ENCODE data around the gene CD99L2. TPM values are rescaled to one million over a fixed set of nuclear protein-coding genes. Genes with fewer than 3 reads are reported as not detected.

Gene CD99L2
- total RNA-seq, 1 donor from 2014 or later, result 12.5 TPM

- H3K9me3 Mint-ChIP-seq, result no peaks in the 10 kb centered on the region
- H3K4me1 Mint-ChIP-seq, result no peaks in the 10 kb centered on the region
- peaks cover 8% of the 10 kb centered on the region for H3K27me3 Mint-ChIP-seq
- TF ChIP-seq, protein P1, sequence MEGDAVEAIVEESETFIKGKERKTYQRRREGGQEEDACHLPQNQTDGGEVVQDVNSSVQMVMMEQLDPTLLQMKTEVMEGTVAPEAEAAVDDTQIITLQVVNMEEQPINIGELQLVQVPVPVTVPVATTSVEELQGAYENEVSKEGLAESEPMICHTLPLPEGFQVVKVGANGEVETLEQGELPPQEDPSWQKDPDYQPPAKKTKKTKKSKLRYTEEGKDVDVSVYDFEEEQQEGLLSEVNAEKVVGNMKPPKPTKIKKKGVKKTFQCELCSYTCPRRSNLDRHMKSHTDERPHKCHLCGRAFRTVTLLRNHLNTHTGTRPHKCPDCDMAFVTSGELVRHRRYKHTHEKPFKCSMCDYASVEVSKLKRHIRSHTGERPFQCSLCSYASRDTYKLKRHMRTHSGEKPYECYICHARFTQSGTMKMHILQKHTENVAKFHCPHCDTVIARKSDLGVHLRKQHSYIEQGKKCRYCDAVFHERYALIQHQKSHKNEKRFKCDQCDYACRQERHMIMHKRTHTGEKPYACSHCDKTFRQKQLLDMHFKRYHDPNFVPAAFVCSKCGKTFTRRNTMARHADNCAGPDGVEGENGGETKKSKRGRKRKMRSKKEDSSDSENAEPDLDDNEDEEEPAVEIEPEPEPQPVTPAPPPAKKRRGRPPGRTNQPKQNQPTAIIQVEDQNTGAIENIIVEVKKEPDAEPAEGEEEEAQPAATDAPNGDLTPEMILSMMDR (IDR thresholded peaks at IDR 0.05), result no peak
- H3K36me3 Mint-ChIP-seq (ENCODE audit: low read depth), result no peaks in the 10 kb centered on the region
- no peak overlapping the region for H3K4me3 Mint-ChIP-seq
- ChIA-PET POLR2A (no interaction called here), CTCF (no interaction called here)
- DNase-seq, result no peak
- intact Hi-C loops (cut with micrococcal nuclease), result no loop called here
- no peak overlapping the region for H3K27ac Mint-ChIP-seq
- ATAC-seq (ENCODE audit: low read depth), result no peak
Measured at GRCh38 chrX:150907474-150907873, 9.0 kb upstream of the CD99L2 start.

DNA sequence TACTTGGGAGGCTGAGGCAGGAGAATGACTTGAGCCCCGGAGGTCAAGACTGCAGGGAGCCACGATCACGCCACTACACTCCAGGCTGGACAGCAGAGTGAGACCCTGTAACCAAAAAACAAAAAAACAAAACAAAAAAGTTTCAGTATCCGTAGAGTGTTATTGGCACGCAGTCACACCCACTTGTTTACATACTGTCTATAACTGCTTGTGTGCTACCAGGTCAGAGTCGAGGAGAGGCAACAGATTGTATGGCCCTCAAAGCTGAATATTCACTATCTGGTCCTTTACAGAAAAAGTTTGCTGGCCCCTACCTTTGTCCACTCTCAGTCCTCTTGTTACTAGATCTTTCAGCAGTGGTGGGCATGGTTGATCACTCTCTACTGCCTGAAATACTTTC, 8.2 kb upstream of the CD99L2 start:
- no peaks in the 10 kb centered on the region for H3K9me3 Mint-ChIP-seq

DNA sequence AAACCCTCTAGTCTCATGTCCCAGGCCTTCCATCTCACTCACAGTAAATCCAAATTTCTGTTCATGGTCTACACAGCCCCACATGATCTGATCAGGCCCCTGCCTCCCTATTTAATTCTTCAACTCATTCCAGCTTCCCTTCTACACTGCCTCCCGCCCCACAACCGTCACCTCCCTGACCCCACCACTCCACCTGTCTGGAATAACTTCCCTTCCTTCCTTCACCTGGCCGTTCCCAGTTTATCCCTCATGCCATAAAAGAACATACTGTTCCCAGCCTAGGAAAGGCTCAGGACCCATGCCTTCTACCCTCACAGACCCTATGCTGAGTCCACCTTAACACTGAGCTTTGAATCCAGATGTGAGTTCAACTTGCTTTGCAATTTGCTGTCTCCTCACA, 6.8 kb upstream of the CD99L2 start:
- DNase-seq (no peak), ATAC-seq (ENCODE audit: low read depth) (no peak)
- no peak overlapping the region for H3K27ac Mint-ChIP-seq
- no peaks in the 10 kb centered on the region for H3K4me1 Mint-ChIP-seq
- no peaks in the 10 kb centered on the region for H3K9me3 Mint-ChIP-seq
- POLR2A ChIA-PET, result no interaction called here
- peaks cover 8% of the 10 kb centered on the region for H3K27me3 Mint-ChIP-seq
- H3K36me3 Mint-ChIP-seq (ENCODE audit: low read depth), result no peaks in the 10 kb centered on the region
- TF ChIP-seq, protein P1 (IDR thresholded peaks at IDR 0.05), result no peak
- intact Hi-C loops (cut with micrococcal nuclease), result no loop called here
- H3K4me3 Mint-ChIP-seq, result no peak overlapping the region
- CTCF ChIA-PET, result no interaction called here

More for the DNA sequence above, 8.2 kb upstream of the CD99L2 start:
- intact Hi-C loops (cut with micrococcal nuclease), result no loop called here
- CTCF ChIA-PET, result no interaction called here
- TF ChIP-seq, protein P1 (IDR thresholded peaks at IDR 0.05), result no peak
- Mint-ChIP-seq H3K27me3 (peaks cover 8% of the 10 kb centered on the region), H3K4me3 (no peak overlapping the region), H3K4me1 (no peaks in the 10 kb centered on the region), H3K27ac (no peak overlapping the region), H3K36me3 (ENCODE audit: low read depth) (no peaks in the 10 kb centered on the region)
- ATAC-seq (ENCODE audit: low read depth) (no peak), DNase-seq (no peak)
- POLR2A ChIA-PET, result no interaction called here

- ChIA-PET POLR2A (no interaction called here), CTCF (no interaction called here)
- Mint-ChIP-seq H3K36me3 (ENCODE audit: low read depth) (no peaks in the 10 kb centered on the region), H3K9me3 (no peaks in the 10 kb centered on the region), H3K4me1 (no peaks in the 10 kb centered on the region), H3K27ac (no peak overlapping the region), H3K4me3 (no peak overlapping the region), H3K27me3 (peaks cover 8% of the 10 kb centered on the region)
- TF ChIP-seq, protein P1 (IDR thresholded peaks at IDR 0.05), result no peak
- ATAC-seq (ENCODE audit: low read depth), result no peak
- DNase-seq, result no peak
- intact Hi-C loops (cut with micrococcal nuclease), result no loop called here
Measured at GRCh38 chrX:150903110-150903508, 4.6 kb upstream of the CD99L2 start.

GRCh38 chrX:150902434-150903109, 4.1 kb upstream of the CD99L2 start:
- TF ChIP-seq, protein P1 (IDR thresholded peaks at IDR 0.05), result no peak
- Mint-ChIP-seq H3K36me3 (ENCODE audit: low read depth) (no peaks in the 10 kb centered on the region), H3K27ac (no peak overlapping the region), H3K27me3 (peaks cover 8% of the 10 kb centered on the region), H3K4me1 (no peaks in the 10 kb centered on the region), H3K9me3 (no peaks in the 10 kb centered on the region), H3K4me3 (no peak overlapping the region)
- ATAC-seq (ENCODE audit: low read depth), result no peak
- ChIA-PET POLR2A (no interaction called here), CTCF (no interaction called here)
- intact Hi-C loops (cut with micrococcal nuclease), result no loop called here
- DNase-seq, result no peak

All from activated B cell treated with CpG ODN at 0.5 μM for 24 hours (primary cell).